ENCODE data around the gene TBX18. TPM values are rescaled to one million over a fixed set of nuclear protein-coding genes. Genes with fewer than 3 reads are reported as not detected.

The TBX18 gene
- total RNA-seq, 4 donors from 2014 or later, result 21.9 to 34.4 (median 30.3) TPM

- no peak for TF ChIP-seq CTCF (IDR thresholded peaks at IDR 0.05; ENCODE audit: low read depth)
Measured at GRCh38 chr6:84773431-84774156, 9.2 kb upstream of the TBX18 start.

GRCh38 chr6:84773133-84773430, 8.7 kb upstream of the TBX18 start:
- TF ChIP-seq CTCF (IDR thresholded peaks at IDR 0.05; ENCODE audit: low read depth), result no peak

GRCh38 chr6:84772428-84773132, 8.2 kb upstream of the TBX18 start:
- TF ChIP-seq CTCF (IDR thresholded peaks at IDR 0.05; ENCODE audit: low read depth), result no peak

GRCh38 chr6:84771756-84772356, 7.5 kb upstream of the TBX18 start:
- TF ChIP-seq CTCF (IDR thresholded peaks at IDR 0.05; ENCODE audit: low read depth), result no peak

- TF ChIP-seq CTCF (IDR thresholded peaks at IDR 0.05; ENCODE audit: low read depth), result no peak
Measured at GRCh38 chr6:84771125-84771755, 6.8 kb upstream of the TBX18 start.

- TF ChIP-seq CTCF (IDR thresholded peaks at IDR 0.05; ENCODE audit: low read depth), result no peak
Measured at GRCh38 chr6:84770521-84770920, 6.1 kb upstream of the TBX18 start.

GRCh38 chr6:84769306-84769705, 4.9 kb upstream of the TBX18 start:
- TF ChIP-seq CTCF (IDR thresholded peaks at IDR 0.05; ENCODE audit: low read depth), result no peak

Data from subcutaneous adipose tissue (tissue), 4 donors.